ENCODE measurements around the gene APOL1.

GRCh38 chr22:36223504-36223903, 29.4 kb upstream of the APOL1 start:
- TF ChIP-seq RAD21 (IDR thresholded peaks at IDR 0.05; ENCODE audit: insufficient read depth, low read depth, low read length): no peak
- TF ChIP-seq CTCF (IDR thresholded peaks at IDR 0.05 in 2 of 3, conservative IDR thresholded peaks at IDR 0.05 in 1 of 3; ENCODE audit: control insufficient read depth in 2 of 3, extremely low read depth in 1 of 3, insufficient read depth in 1 of 3, low read depth in 3 of 3, low read length in 3 of 3): no peak
- no peak for TF ChIP-seq ATF7 (IDR thresholded peaks at IDR 0.05; ENCODE audit: low read depth)
- no peak for TF ChIP-seq TAF1 (IDR thresholded peaks at IDR 0.05; ENCODE audit: borderline replicate concordance, low read depth, low read length)
- TF ChIP-seq POLR2A (IDR thresholded peaks at IDR 0.05; ENCODE audit: low read depth, low read length): no peak
- no peak for TF ChIP-seq NR2C2 (IDR thresholded peaks at IDR 0.05; ENCODE audit: borderline replicate concordance, control insufficient read depth, insufficient read length, low read depth)
- no peak for TF ChIP-seq RFX5 (IDR thresholded peaks at IDR 0.05; ENCODE audit: low read depth, low read length)
- TF ChIP-seq SREBF2 (IDR thresholded peaks at IDR 0.05; ENCODE audit: low read length): no peak
- TF ChIP-seq ATF3 (IDR thresholded peaks at IDR 0.05; ENCODE audit: borderline replicate concordance, extremely low read depth, low read depth, low read length): no peak
- no peak for TF ChIP-seq BACH1 (IDR thresholded peaks at IDR 0.05; ENCODE audit: borderline replicate concordance)
- no peak for TF ChIP-seq NFYB (IDR thresholded peaks at IDR 0.05; ENCODE audit: insufficient read depth, low read depth, low read length)
